Upper lobe of left lung (tissue), 4 donors: ENCODE results near the gene FBXL13.

Experiments
- CTCF ChIP-seq, 6 experiments: fragments of 450-650 bp in 4 of 6; fragments of 200-600 bp in 2 of 6; sonication (generic) in 2 of 6; IDR thresholded peaks; one replicate each; pipeline ENCODE4 v1.5.1; 2016 to 2019; ENCODE audit warnings: antibody characterized with exemption in 6 of 6
- EP300 ChIP-seq, 4 donors: sonication (generic); formaldehyde crosslinking; IDR thresholded peaks; one replicate each; pipeline ENCODE4 v1.5.1; 2017; ENCODE audit warnings: antibody characterized with exemption in 4 of 4, control low read depth in 2 of 4
- POLR2A ChIP-seq, 4 donors: fragments of 450-650 bp; IDR thresholded peaks; one replicate each; pipeline ENCODE4 v1.5.1; 2016 to 2017; ENCODE audit warnings: antibody characterized with exemption in 4 of 4, mild to moderate bottlenecking in 2 of 4
- POLR2AphosphoS5 ChIP-seq, 2 donors: sonication (generic); formaldehyde crosslinking; IDR thresholded peaks; one replicate each; pipeline ENCODE4 v1.5.1; 2017; ENCODE audit warnings: antibody characterized with exemption in 2 of 2

DNA sequence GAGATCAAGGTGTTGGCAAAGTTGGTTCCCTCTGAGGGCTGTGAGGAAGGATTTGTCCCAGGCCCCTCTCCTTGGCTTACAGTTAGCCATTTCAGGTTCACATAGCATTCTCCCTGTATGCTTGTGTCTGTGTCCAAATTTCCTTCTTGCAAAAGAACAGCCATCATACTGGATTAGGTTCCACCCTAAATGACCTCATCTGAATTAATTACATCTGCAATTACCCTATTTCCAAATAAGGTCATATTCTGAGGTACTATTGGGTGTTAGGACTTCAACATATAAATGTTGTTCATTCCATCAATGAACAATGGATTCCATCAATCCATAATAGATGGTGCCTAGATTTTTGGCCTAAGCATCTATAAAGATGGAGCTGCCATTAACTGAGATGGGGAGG is 178.0 kb downstream of the FBXL13 start:
- no peak for TF ChIP-seq EP300 (IDR thresholded peaks at IDR 0.05)
- no peak for TF ChIP-seq CTCF (IDR thresholded peaks at IDR 0.05)
- TF ChIP-seq POLR2A (IDR thresholded peaks at IDR 0.05) = no peak
- no peak for TF ChIP-seq POLR2AphosphoS5 (IDR thresholded peaks at IDR 0.05)
